A549 (cell line): ENCODE data around the gene C3orf85.
"Not testable (repeated sequence)": the region's sequence is repeated elsewhere in the genome, so short reads cannot be mapped to it uniquely, and the experiment has no call there.

Source experiments
- BHLHE40 ChIP-seq: IDR thresholded peaks from 2 replicates; pipeline ENCODE4 v1.6.1; 2012; ENCODE audit warnings: low read depth, low read length, inconsistent platforms
- CHD4 ChIP-seq: fragments of 200-600 bp; sonication (generic); IDR thresholded peaks from 2 replicates; pipeline ENCODE4 v1.6.1; 2016; ENCODE audit warnings: antibody characterized with exemption, mild to moderate bottlenecking, borderline replicate concordance
- EP300 ChIP-seq, 2 experiments: fragments of >200 bp; sonication (Bioruptor Twin); formaldehyde crosslinking; IDR thresholded peaks; 2 replicates in 1 of 2; 3 replicates in 1 of 2; pipeline ENCODE4 v1.6.1; 2016 to 2017
- FOSL2 ChIP-seq, 2 experiments: fragments of 450-650 bp in 1 of 2; fragments of >200 bp in 1 of 2; sonication (Bioruptor Twin) in 1 of 2; formaldehyde crosslinking; IDR thresholded peaks; 2 replicates each; pipeline versions ENCODE4 v1.5.0 to v1.6.1; 2016 to 2020; ENCODE audit warnings: mild to moderate bottlenecking in 1 of 2, moderate library complexity in 1 of 2
- GATA3 ChIP-seq: IDR thresholded peaks from 2 replicates; pipeline ENCODE4 v1.6.1; 2012; ENCODE audit warnings: borderline replicate concordance
- KDM1A ChIP-seq: fragments of 200-600 bp; sonication (generic); IDR thresholded peaks from 2 replicates; pipeline ENCODE4 v1.6.1; 2016; ENCODE audit warnings: low read depth, mild to moderate bottlenecking
- POLR2A ChIP-seq: IDR thresholded peaks from 2 replicates; pipeline ENCODE4 v1.6.1; 2012; ENCODE audit warnings: mild to moderate bottlenecking, low read length
- RAD21 ChIP-seq, 2 experiments: fragments of >200 bp in 1 of 2; sonication (Bioruptor Twin) in 1 of 2; formaldehyde crosslinking in 1 of 2; IDR thresholded peaks in 1 of 2; conservative IDR thresholded peaks in 1 of 2; 2 replicates in 1 of 2; 3 replicates in 1 of 2; pipeline ENCODE4 v1.6.1; 2012 to 2018; ENCODE audit warnings: inconsistent platforms in 1 of 2
- SMC3 ChIP-seq: fragments of >200 bp; sonication (Bioruptor Twin); formaldehyde crosslinking; IDR thresholded peaks from 3 replicates; pipeline ENCODE4 v1.6.1; 2018; ENCODE audit warnings: inconsistent platforms
- TF ChIP-seq, protein P1 (sequence below): fragments of >200 bp; sonication (Bioruptor Twin); formaldehyde crosslinking; IDR thresholded peaks from 3 replicates; pipeline ENCODE4 v1.5.1; 2016
- TF ChIP-seq, protein P2 (sequence below): fragments of 200-600 bp; sonication (generic); IDR thresholded peaks from 2 replicates; pipeline ENCODE4 v1.6.1; 2016; ENCODE audit warnings: antibody characterized with exemption, mild to moderate bottlenecking, moderate library complexity
- TF ChIP-seq, protein P3 (sequence below): fragments of 450-650 bp; IDR thresholded peaks from 2 replicates; pipeline ENCODE4 v1.6.1; 2014; ENCODE audit warnings: antibody characterized with exemption

DNA sequence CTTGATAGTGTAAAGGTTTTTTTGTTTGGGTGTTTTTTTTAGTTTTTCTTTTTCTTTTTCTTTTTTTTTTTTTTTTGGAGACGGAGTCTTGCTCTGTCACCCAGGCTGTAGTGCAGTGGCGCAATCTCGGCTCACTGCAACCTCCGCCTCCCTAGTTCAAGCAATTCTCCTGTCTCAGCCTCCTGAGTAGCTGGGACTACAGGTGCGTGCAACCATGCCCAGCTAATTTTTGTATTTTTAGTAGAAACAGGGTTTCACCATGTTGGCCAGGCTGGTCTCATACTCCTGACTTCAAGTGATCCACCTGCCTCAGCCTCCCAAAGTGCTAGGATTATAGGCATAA is 3.1 kb upstream of the C3orf85 start:
- not testable (repeated sequence) for TF ChIP-seq GATA3; KDM1A; SMC3; FOSL2 (IDR thresholded peaks at IDR 0.05); FOSL2 (CRISPR knock-in tag; IDR thresholded peaks at IDR 0.05); CHD4; POLR2A; EP300 (IDR thresholded peaks at IDR 0.05); BHLHE40; RAD21 (conservative IDR thresholded peaks at IDR 0.05 in 1 of 2, IDR thresholded peaks at IDR 0.05 in 1 of 2)
- TF ChIP-seq, protein P1, sequence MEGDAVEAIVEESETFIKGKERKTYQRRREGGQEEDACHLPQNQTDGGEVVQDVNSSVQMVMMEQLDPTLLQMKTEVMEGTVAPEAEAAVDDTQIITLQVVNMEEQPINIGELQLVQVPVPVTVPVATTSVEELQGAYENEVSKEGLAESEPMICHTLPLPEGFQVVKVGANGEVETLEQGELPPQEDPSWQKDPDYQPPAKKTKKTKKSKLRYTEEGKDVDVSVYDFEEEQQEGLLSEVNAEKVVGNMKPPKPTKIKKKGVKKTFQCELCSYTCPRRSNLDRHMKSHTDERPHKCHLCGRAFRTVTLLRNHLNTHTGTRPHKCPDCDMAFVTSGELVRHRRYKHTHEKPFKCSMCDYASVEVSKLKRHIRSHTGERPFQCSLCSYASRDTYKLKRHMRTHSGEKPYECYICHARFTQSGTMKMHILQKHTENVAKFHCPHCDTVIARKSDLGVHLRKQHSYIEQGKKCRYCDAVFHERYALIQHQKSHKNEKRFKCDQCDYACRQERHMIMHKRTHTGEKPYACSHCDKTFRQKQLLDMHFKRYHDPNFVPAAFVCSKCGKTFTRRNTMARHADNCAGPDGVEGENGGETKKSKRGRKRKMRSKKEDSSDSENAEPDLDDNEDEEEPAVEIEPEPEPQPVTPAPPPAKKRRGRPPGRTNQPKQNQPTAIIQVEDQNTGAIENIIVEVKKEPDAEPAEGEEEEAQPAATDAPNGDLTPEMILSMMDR, result not testable (repeated sequence)
- TF ChIP-seq, protein P2, sequence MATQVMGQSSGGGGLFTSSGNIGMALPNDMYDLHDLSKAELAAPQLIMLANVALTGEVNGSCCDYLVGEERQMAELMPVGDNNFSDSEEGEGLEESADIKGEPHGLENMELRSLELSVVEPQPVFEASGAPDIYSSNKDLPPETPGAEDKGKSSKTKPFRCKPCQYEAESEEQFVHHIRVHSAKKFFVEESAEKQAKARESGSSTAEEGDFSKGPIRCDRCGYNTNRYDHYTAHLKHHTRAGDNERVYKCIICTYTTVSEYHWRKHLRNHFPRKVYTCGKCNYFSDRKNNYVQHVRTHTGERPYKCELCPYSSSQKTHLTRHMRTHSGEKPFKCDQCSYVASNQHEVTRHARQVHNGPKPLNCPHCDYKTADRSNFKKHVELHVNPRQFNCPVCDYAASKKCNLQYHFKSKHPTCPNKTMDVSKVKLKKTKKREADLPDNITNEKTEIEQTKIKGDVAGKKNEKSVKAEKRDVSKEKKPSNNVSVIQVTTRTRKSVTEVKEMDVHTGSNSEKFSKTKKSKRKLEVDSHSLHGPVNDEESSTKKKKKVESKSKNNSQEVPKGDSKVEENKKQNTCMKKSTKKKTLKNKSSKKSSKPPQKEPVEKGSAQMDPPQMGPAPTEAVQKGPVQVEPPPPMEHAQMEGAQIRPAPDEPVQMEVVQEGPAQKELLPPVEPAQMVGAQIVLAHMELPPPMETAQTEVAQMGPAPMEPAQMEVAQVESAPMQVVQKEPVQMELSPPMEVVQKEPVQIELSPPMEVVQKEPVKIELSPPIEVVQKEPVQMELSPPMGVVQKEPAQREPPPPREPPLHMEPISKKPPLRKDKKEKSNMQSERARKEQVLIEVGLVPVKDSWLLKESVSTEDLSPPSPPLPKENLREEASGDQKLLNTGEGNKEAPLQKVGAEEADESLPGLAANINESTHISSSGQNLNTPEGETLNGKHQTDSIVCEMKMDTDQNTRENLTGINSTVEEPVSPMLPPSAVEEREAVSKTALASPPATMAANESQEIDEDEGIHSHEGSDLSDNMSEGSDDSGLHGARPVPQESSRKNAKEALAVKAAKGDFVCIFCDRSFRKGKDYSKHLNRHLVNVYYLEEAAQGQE, result not testable (repeated sequence)
- TF ChIP-seq, protein P3, sequence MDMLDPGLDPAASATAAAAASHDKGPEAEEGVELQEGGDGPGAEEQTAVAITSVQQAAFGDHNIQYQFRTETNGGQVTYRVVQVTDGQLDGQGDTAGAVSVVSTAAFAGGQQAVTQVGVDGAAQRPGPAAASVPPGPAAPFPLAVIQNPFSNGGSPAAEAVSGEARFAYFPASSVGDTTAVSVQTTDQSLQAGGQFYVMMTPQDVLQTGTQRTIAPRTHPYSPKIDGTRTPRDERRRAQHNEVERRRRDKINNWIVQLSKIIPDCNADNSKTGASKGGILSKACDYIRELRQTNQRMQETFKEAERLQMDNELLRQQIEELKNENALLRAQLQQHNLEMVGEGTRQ, result not testable (repeated sequence)
